ENCODE results near the gene EVC. TPM values are rescaled to one million over a fixed set of nuclear protein-coding genes. Genes with fewer than 3 reads are reported as not detected.

Gene EVC
- total RNA-seq, 1 donor from 2014 or later = 30.2 TPM

GRCh38 chr4:5716391-5716790 lies 5.4 kb downstream of the EVC start:
- peaks cover 5% of the 10 kb centered on the region for H3K9me3 Mint-ChIP-seq (ENCODE audit: low read depth)

GRCh38 chr4:5717449-5718158 lies 6.6 kb downstream of the EVC start:
- peaks cover 13% of the 10 kb centered on the region for H3K36me3 Mint-ChIP-seq (ENCODE audit: insufficient read depth)
- H3K27me3 Mint-ChIP-seq = no peaks in the 10 kb centered on the region
- peaks cover 5% of the 10 kb centered on the region for H3K9me3 Mint-ChIP-seq (ENCODE audit: low read depth)
- no peak overlapping the region for H3K27ac Mint-ChIP-seq
- H3K4me3 Mint-ChIP-seq (ENCODE audit: low read depth) = no peak overlapping the region
- no peak for DNase-seq (ENCODE audit: low spot score, unreplicated experiment)
- peaks cover 20% of the 10 kb centered on the region for H3K4me1 Mint-ChIP-seq (ENCODE audit: low read depth)
- TF ChIP-seq, protein P1, sequence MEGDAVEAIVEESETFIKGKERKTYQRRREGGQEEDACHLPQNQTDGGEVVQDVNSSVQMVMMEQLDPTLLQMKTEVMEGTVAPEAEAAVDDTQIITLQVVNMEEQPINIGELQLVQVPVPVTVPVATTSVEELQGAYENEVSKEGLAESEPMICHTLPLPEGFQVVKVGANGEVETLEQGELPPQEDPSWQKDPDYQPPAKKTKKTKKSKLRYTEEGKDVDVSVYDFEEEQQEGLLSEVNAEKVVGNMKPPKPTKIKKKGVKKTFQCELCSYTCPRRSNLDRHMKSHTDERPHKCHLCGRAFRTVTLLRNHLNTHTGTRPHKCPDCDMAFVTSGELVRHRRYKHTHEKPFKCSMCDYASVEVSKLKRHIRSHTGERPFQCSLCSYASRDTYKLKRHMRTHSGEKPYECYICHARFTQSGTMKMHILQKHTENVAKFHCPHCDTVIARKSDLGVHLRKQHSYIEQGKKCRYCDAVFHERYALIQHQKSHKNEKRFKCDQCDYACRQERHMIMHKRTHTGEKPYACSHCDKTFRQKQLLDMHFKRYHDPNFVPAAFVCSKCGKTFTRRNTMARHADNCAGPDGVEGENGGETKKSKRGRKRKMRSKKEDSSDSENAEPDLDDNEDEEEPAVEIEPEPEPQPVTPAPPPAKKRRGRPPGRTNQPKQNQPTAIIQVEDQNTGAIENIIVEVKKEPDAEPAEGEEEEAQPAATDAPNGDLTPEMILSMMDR (IDR thresholded peaks at IDR 0.05; ENCODE audit: unreplicated experiment) = no peak

More at GRCh38 chr4:5716391-5716790, 5.4 kb downstream of the EVC start:
- H3K27me3 Mint-ChIP-seq = no peaks in the 10 kb centered on the region
- peaks cover 18% of the 10 kb centered on the region for H3K4me1 Mint-ChIP-seq (ENCODE audit: low read depth)
- no peak overlapping the region for H3K4me3 Mint-ChIP-seq (ENCODE audit: low read depth)
- peaks cover 13% of the 10 kb centered on the region for H3K36me3 Mint-ChIP-seq (ENCODE audit: insufficient read depth)
- H3K27ac Mint-ChIP-seq = no peak overlapping the region
- TF ChIP-seq, protein P1 (IDR thresholded peaks at IDR 0.05; ENCODE audit: unreplicated experiment) = no peak
- DNase-seq (ENCODE audit: low spot score, unreplicated experiment) = no peak

GRCh38 chr4:5718411-5718810 lies 7.4 kb downstream of the EVC start:
- DNase-seq (ENCODE audit: low spot score, unreplicated experiment) = no peak
- H3K9me3 Mint-ChIP-seq (ENCODE audit: low read depth) = peaks cover 5% of the 10 kb centered on the region
- no peaks in the 10 kb centered on the region for H3K27me3 Mint-ChIP-seq
- H3K4me3 Mint-ChIP-seq (ENCODE audit: low read depth) = no peak overlapping the region
- TF ChIP-seq, protein P1 (IDR thresholded peaks at IDR 0.05; ENCODE audit: unreplicated experiment) = no peak
- peaks cover 13% of the 10 kb centered on the region for H3K36me3 Mint-ChIP-seq (ENCODE audit: insufficient read depth)
- H3K27ac Mint-ChIP-seq = no peak overlapping the region
- peaks cover 20% of the 10 kb centered on the region for H3K4me1 Mint-ChIP-seq (ENCODE audit: low read depth)

DNA sequence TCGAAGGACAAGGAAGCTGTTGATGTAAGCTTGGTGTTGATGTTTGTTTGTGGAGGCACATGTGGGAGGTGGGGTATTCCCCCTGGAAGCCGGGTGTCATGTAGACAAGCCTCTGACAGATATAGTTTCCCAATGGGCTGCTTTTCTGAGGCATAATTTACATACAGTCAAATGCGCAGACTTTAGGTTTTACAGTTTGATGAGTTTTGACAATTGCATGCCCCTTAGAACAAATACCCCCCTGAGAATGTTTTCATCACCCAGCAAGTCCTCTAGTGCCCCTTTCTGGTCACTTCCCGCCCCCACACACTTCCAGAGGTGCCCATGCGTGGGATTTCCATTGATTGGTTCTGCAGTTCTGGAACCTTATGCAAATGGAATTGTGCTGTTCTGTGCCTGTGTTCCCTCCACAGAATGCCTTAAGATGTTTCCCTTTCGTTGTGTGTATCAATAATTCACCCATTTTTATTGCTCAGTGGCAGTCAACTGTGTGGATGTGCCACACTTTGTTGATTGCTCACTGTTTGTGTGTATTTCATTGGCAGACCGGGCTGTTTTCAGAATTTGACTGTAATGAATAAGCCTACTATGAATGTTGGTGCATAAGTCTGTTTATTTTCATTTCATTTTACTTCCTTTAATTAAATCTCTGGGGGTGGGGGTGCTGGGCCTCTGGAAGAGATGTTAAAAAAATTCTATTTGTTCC lies 8.5 kb downstream of the EVC start:
- H3K4me1 Mint-ChIP-seq (ENCODE audit: low read depth) = peaks cover 20% of the 10 kb centered on the region

DNA sequence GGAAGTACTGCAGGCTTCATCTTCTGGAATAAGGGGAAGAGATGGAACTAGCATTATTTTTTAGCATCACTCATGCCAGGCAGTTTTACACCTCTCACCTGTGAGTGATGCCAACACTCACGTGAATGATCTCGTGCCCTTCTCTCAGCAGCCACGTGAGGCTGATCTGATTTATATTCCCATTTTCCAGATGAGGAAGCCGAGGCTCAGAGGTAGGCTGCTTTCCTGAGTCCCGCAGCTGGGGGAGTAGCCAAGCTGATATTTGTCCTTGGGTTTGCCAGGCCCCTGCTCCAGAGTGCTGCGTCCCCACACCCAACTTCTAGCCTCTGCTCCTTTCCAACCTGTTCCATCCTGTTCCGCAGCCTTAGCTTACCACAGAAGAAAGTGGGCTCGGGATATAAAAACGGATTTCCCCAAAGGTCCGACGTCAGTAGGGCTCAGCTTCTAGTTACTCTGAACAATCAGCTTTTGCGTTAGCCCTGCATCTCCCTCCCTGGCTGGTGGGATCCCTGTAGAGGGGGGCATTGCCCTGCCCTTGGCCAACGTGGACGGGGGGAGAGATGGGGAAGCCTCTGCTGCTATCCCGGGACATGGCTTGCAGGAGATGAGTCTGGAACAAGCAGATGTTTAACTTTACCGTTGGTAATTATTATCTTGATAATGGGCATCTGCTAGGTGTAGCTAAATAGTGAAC lies 9.3 kb downstream of the EVC start:
- H3K9me3 Mint-ChIP-seq (ENCODE audit: low read depth) = peaks cover under 1% of the 10 kb centered on the region
- no peak for DNase-seq (ENCODE audit: low spot score, unreplicated experiment)
- H3K4me1 Mint-ChIP-seq (ENCODE audit: low read depth) = peaks cover 20% of the 10 kb centered on the region
- H3K27ac Mint-ChIP-seq = no peak overlapping the region
- peaks cover 10% of the 10 kb centered on the region for H3K36me3 Mint-ChIP-seq (ENCODE audit: insufficient read depth)
- no peak overlapping the region for H3K4me3 Mint-ChIP-seq (ENCODE audit: low read depth)
- H3K27me3 Mint-ChIP-seq = no peaks in the 10 kb centered on the region
- TF ChIP-seq, protein P1 (IDR thresholded peaks at IDR 0.05; ENCODE audit: unreplicated experiment) = no peak

More for the DNA sequence above, 8.5 kb downstream of the EVC start:
- Mint-ChIP-seq H3K9me3 (ENCODE audit: low read depth) (peaks cover 5% of the 10 kb centered on the region), H3K27ac (no peak overlapping the region), H3K36me3 (ENCODE audit: insufficient read depth) (peaks cover 9% of the 10 kb centered on the region), H3K27me3 (no peaks in the 10 kb centered on the region), H3K4me3 (ENCODE audit: low read depth) (no peak overlapping the region)
- DNase-seq (ENCODE audit: low spot score, unreplicated experiment) = no peak
- TF ChIP-seq, protein P1 (IDR thresholded peaks at IDR 0.05; ENCODE audit: unreplicated experiment) = no peak
